ENCODE data around the gene SORCS2. TPM values are rescaled to one million over a fixed set of nuclear protein-coding genes. Genes with fewer than 3 reads are reported as not detected.

Gene SORCS2
- total RNA-seq, 1 experiment from 2014 or later: 0.06 TPM

GRCh38 chr4:7381221-7381889, 189.0 kb downstream of the SORCS2 start:
- BruUV-seq (replicated peaks): no TSS peak
- Histone ChIP-seq H3K9me3 (ENCODE audit: low read depth, low read length, poor library complexity, severe bottlenecking) (no peaks in the 10 kb centered on the region), H3K36me3 (ENCODE audit: insufficient read depth, low read length, poor library complexity, severe bottlenecking) (no peaks in the 10 kb centered on the region), H3K4me1 (ENCODE audit: insufficient read depth, low read length, poor library complexity, severe bottlenecking) (peaks cover 6% of the 10 kb centered on the region), H3K27me3 (replicated peaks; ENCODE audit: insufficient read depth, low read depth, low read length, poor library complexity) (peaks cover 11% of the 10 kb centered on the region), H3K27ac (ENCODE audit: low read depth, low read length, poor library complexity, severe bottlenecking) (no peak overlapping the region), H3K4me3 (ENCODE audit: low read depth, low read length, poor library complexity, severe bottlenecking) (no peak overlapping the region)
- CTCF ChIA-PET: no interaction called here
- POLR2A ChIA-PET (ENCODE audit: low non-redundant PET): no interaction called here
- intact Hi-C loops (cut with micrococcal nuclease; ENCODE audit: unreplicated experiment): no loop called here
- TF ChIP-seq EZH2 (IDR thresholded peaks at IDR 0.05; ENCODE audit: borderline replicate concordance, low read depth, low read length, poor library complexity, severe bottlenecking): no peak
- TF ChIP-seq CTCF (conservative IDR thresholded peaks at IDR 0.05; ENCODE audit: low read depth, low read length): no peak
- no peak for DNase-seq (ENCODE audit: low spot score)

GRCh38 chr4:7381890-7382633, 189.7 kb downstream of the SORCS2 start:
- Histone ChIP-seq H3K36me3 (ENCODE audit: insufficient read depth, low read length, poor library complexity, severe bottlenecking) (no peaks in the 10 kb centered on the region), H3K4me1 (ENCODE audit: insufficient read depth, low read length, poor library complexity, severe bottlenecking) (peaks cover 2% of the 10 kb centered on the region), H3K27me3 (replicated peaks; ENCODE audit: insufficient read depth, low read depth, low read length, poor library complexity) (peaks cover 11% of the 10 kb centered on the region), H3K9me3 (ENCODE audit: low read depth, low read length, poor library complexity, severe bottlenecking) (no peaks in the 10 kb centered on the region), H3K27ac (ENCODE audit: low read depth, low read length, poor library complexity, severe bottlenecking) (no peak overlapping the region), H3K4me3 (ENCODE audit: low read depth, low read length, poor library complexity, severe bottlenecking) (no peak overlapping the region)
- CTCF ChIA-PET: no interaction called here
- intact Hi-C loops (cut with micrococcal nuclease; ENCODE audit: unreplicated experiment): no loop called here
- POLR2A ChIA-PET (ENCODE audit: low non-redundant PET): no interaction called here
- DNase-seq (ENCODE audit: low spot score): no peak
- BruUV-seq (replicated peaks): no TSS peak
- TF ChIP-seq CTCF (conservative IDR thresholded peaks at IDR 0.05; ENCODE audit: low read depth, low read length) (no peak), EZH2 (IDR thresholded peaks at IDR 0.05; ENCODE audit: borderline replicate concordance, low read depth, low read length, poor library complexity, severe bottlenecking) (no peak)

GRCh38 chr4:7382634-7383014, 190.3 kb downstream of the SORCS2 start:
- H3K9me3 ChIP-seq (ENCODE audit: low read depth, low read length, poor library complexity, severe bottlenecking): no peaks in the 10 kb centered on the region
- no TSS peak for BruUV-seq (replicated peaks)
- no peak for DNase-seq (ENCODE audit: low spot score)
- no peak overlapping the region for H3K4me3 ChIP-seq (ENCODE audit: low read depth, low read length, poor library complexity, severe bottlenecking)
- intact Hi-C loops (cut with micrococcal nuclease; ENCODE audit: unreplicated experiment): no loop called here
- POLR2A ChIA-PET (ENCODE audit: low non-redundant PET): no interaction called here
- CTCF ChIA-PET: no interaction called here
- TF ChIP-seq CTCF (conservative IDR thresholded peaks at IDR 0.05; ENCODE audit: low read depth, low read length): no peak
- TF ChIP-seq EZH2 (IDR thresholded peaks at IDR 0.05; ENCODE audit: borderline replicate concordance, low read depth, low read length, poor library complexity, severe bottlenecking): no peak
- H3K4me1 ChIP-seq (ENCODE audit: insufficient read depth, low read length, poor library complexity, severe bottlenecking): no peaks in the 10 kb centered on the region
- H3K27ac ChIP-seq (ENCODE audit: low read depth, low read length, poor library complexity, severe bottlenecking): no peak overlapping the region
- H3K36me3 ChIP-seq (ENCODE audit: insufficient read depth, low read length, poor library complexity, severe bottlenecking): no peaks in the 10 kb centered on the region
- peaks cover 11% of the 10 kb centered on the region for H3K27me3 ChIP-seq (replicated peaks; ENCODE audit: insufficient read depth, low read depth, low read length, poor library complexity)

Measured in A673 (cell line).